ENCODE measurements around the gene PDE8A. TPM values are rescaled to one million over a fixed set of nuclear protein-coding genes. Genes with fewer than 3 reads are reported as not detected.

The PDE8A gene
- total RNA-seq, 1 donor: 30.4 TPM

- Histone ChIP-seq H3K27me3 (ENCODE audit: insufficient read depth, low read length) (no peaks in the 10 kb centered on the region), H3K36me3 (ENCODE audit: insufficient read depth, low read length) (no peaks in the 10 kb centered on the region), H3K4me1 (ENCODE audit: insufficient read depth, low read length) (peaks cover 32% of the 10 kb centered on the region), H3K4me3 (ENCODE audit: insufficient read depth, low read length) (no peak overlapping the region), H4K20me1 (ENCODE audit: insufficient read depth, low read length) (no peaks in the 10 kb centered on the region), H3K9me3 (ENCODE audit: low read depth, low read length) (no peaks in the 10 kb centered on the region), H3K4me2 (ENCODE audit: insufficient read depth, low read length) (no peak overlapping the region), H2AFZ (ENCODE audit: low read length) (no peak overlapping the region), H3K27ac (ENCODE audit: low read depth, low read length) (peak overlapping the region; percentile 71), H3K79me2 (ENCODE audit: insufficient read depth, low read length) (no peaks in the 10 kb centered on the region)
- no peak for TF ChIP-seq CTCF (IDR thresholded peaks at IDR 0.05; ENCODE audit: extremely low read depth, low read depth, low read length)
- DNase-seq (ENCODE audit: insufficient read length, low spot score, missing footprints): no peak
Observed at GRCh38 chr15:84946772-84947489, 34.7 kb upstream of the PDE8A start.

GRCh38 chr15:84947947-84948830 lies 33.5 kb upstream of the PDE8A start:
- Histone ChIP-seq H3K36me3 (ENCODE audit: insufficient read depth, low read length) (no peaks in the 10 kb centered on the region), H3K27me3 (ENCODE audit: insufficient read depth, low read length) (no peaks in the 10 kb centered on the region), H4K20me1 (ENCODE audit: insufficient read depth, low read length) (no peaks in the 10 kb centered on the region), H3K79me2 (ENCODE audit: insufficient read depth, low read length) (no peaks in the 10 kb centered on the region), H2AFZ (ENCODE audit: low read length) (no peak overlapping the region), H3K4me1 (ENCODE audit: insufficient read depth, low read length) (peaks cover 32% of the 10 kb centered on the region), H3K4me2 (ENCODE audit: insufficient read depth, low read length) (peak overlapping the region; percentile 54), H3K27ac (ENCODE audit: low read depth, low read length) (peak overlapping the region; percentile 71), H3K9me3 (ENCODE audit: low read depth, low read length) (no peaks in the 10 kb centered on the region), H3K4me3 (ENCODE audit: insufficient read depth, low read length) (no peak overlapping the region)
- DNase-seq (ENCODE audit: insufficient read length, low spot score, missing footprints): peak; percentile 96
- no peak for TF ChIP-seq CTCF (IDR thresholded peaks at IDR 0.05; ENCODE audit: extremely low read depth, low read depth, low read length)

GRCh38 chr15:84949043-84949442 lies 32.6 kb upstream of the PDE8A start:
- H4K20me1 ChIP-seq (ENCODE audit: insufficient read depth, low read length): no peaks in the 10 kb centered on the region
- peaks cover 32% of the 10 kb centered on the region for H3K4me1 ChIP-seq (ENCODE audit: insufficient read depth, low read length)
- TF ChIP-seq CTCF (IDR thresholded peaks at IDR 0.05; ENCODE audit: extremely low read depth, low read depth, low read length): no peak
- no peaks in the 10 kb centered on the region for H3K36me3 ChIP-seq (ENCODE audit: insufficient read depth, low read length)
- H3K27ac ChIP-seq (ENCODE audit: low read depth, low read length): peak overlapping the region; percentile 71
- DNase-seq (ENCODE audit: insufficient read length, low spot score, missing footprints): peak; percentile 73
- H3K9me3 ChIP-seq (ENCODE audit: low read depth, low read length): no peaks in the 10 kb centered on the region
- H3K4me2 ChIP-seq (ENCODE audit: insufficient read depth, low read length): peak overlapping the region; percentile 54
- H3K79me2 ChIP-seq (ENCODE audit: insufficient read depth, low read length): no peaks in the 10 kb centered on the region
- no peaks in the 10 kb centered on the region for H3K27me3 ChIP-seq (ENCODE audit: insufficient read depth, low read length)
- no peak overlapping the region for H3K4me3 ChIP-seq (ENCODE audit: insufficient read depth, low read length)
- no peak overlapping the region for H2AFZ ChIP-seq (ENCODE audit: low read length)
